ENCODE results near the gene NSD2. TPM values are rescaled to one million over a fixed set of nuclear protein-coding genes. Genes with fewer than 3 reads are reported as not detected.

NSD2 gene
- polyA plus RNA-seq, 1 donor (not counting 4 experiments of a cell fraction or from before 2014, with no cell fraction given) = 22.6 TPM

- no peak for FAIRE-seq
These were observed 72.7 kb downstream of the NSD2 start for GRCh38 chr4:1943928-1944327.

GRCh38 chr4:1945124-1945895, 74.1 kb downstream of the NSD2 start:
- no peak for DNase-seq (ENCODE audit: low read depth, low spot score)
- peaks cover 0 to 34% of the 10 kb centered on the region in 2 experiments for H3K36me3 ChIP-seq (ENCODE audit: control insufficient read depth in 2 of 2, extremely low read depth in 1 of 2, insufficient read depth in 2 of 2, low read length in 2 of 2)

More at GRCh38 chr4:1943928-1944327, 72.7 kb downstream of the NSD2 start:
- Histone ChIP-seq H2AFZ (ENCODE audit: control insufficient read depth, low read length) (no peak overlapping the region), H3K4me3 (ENCODE audit: control insufficient read depth in 2 of 3, extremely low read depth in 1 of 3, insufficient read depth in 2 of 3, low read depth in 1 of 3, low read length in 3 of 3) (no peak overlapping the region), H3K79me2 (ENCODE audit: control insufficient read depth, insufficient read depth, low read length) (peaks cover 2% of the 10 kb centered on the region), H3K9me3 (ENCODE audit: control insufficient read depth, low read depth, low read length) (no peaks in the 10 kb centered on the region), H4K20me1 (ENCODE audit: control insufficient read depth, extremely low read depth, insufficient read depth, low read length) (no peaks in the 10 kb centered on the region), H3K27ac (ENCODE audit: control insufficient read depth, insufficient read depth, low read length) (no peak overlapping the region), H3K4me1 (ENCODE audit: control insufficient read depth, extremely low read depth, insufficient read depth, low read length) (peaks cover 13% of the 10 kb centered on the region), H3K9ac (ENCODE audit: control insufficient read depth, extremely low read depth, insufficient read depth, low read length) (no peak overlapping the region), H3K27me3 (ENCODE audit: control insufficient read depth, extremely low read depth, insufficient read depth, low read length) (no peaks in the 10 kb centered on the region), H3K9me1 (ENCODE audit: control insufficient read depth, extremely low read depth, insufficient read depth, low read length) (no peaks in the 10 kb centered on the region), H3K36me3 (ENCODE audit: control insufficient read depth in 2 of 2, extremely low read depth in 1 of 2, insufficient read depth in 2 of 2, low read length in 2 of 2) (peaks cover 0 to 41% of the 10 kb centered on the region in 2 experiments), H3K4me2 (ENCODE audit: control insufficient read depth, extremely low read depth, insufficient read depth, low read depth, low read length) (no peak overlapping the region)
- dilution Hi-C loops (cut with MboI; ENCODE audit: extremely low pct_ligation_motif_present, low sequenced_read_pairs) = no loop called here
- no peak for DNase-seq (ENCODE audit: low read depth, low spot score)
- TF ChIP-seq EZH2 (IDR thresholded peaks at IDR 0.05; ENCODE audit: low read length) = no peak
- TF ChIP-seq CTCF (optimal IDR thresholded peaks at IDR 0.05 in 1 of 3, IDR thresholded peaks at IDR 0.05 in 1 of 3, conservative IDR thresholded peaks at IDR 0.05 in 1 of 3; ENCODE audit: extremely low read depth in 1 of 3, insufficient read depth in 2 of 3, low read length in 3 of 3) = no peak

More at GRCh38 chr4:1945124-1945895, 74.1 kb downstream of the NSD2 start:
- Histone ChIP-seq H4K20me1 (ENCODE audit: control insufficient read depth, extremely low read depth, insufficient read depth, low read length) (no peaks in the 10 kb centered on the region), H2AFZ (ENCODE audit: control insufficient read depth, low read length) (no peak overlapping the region), H3K9me1 (ENCODE audit: control insufficient read depth, extremely low read depth, insufficient read depth, low read length) (no peaks in the 10 kb centered on the region), H3K27me3 (ENCODE audit: control insufficient read depth, extremely low read depth, insufficient read depth, low read length) (no peaks in the 10 kb centered on the region), H3K9ac (ENCODE audit: control insufficient read depth, extremely low read depth, insufficient read depth, low read length) (no peak overlapping the region), H3K4me3 (ENCODE audit: control insufficient read depth in 2 of 3, extremely low read depth in 1 of 3, insufficient read depth in 2 of 3, low read depth in 1 of 3, low read length in 3 of 3) (no peak overlapping the region), H3K4me1 (ENCODE audit: control insufficient read depth, extremely low read depth, insufficient read depth, low read length) (peaks cover 5% of the 10 kb centered on the region), H3K79me2 (ENCODE audit: control insufficient read depth, insufficient read depth, low read length) (peaks cover 2% of the 10 kb centered on the region), H3K27ac (ENCODE audit: control insufficient read depth, insufficient read depth, low read length) (no peak overlapping the region), H3K9me3 (ENCODE audit: control insufficient read depth, low read depth, low read length) (no peaks in the 10 kb centered on the region), H3K4me2 (ENCODE audit: control insufficient read depth, extremely low read depth, insufficient read depth, low read depth, low read length) (no peak overlapping the region)
- no peak for FAIRE-seq
- no peak for TF ChIP-seq EZH2 (IDR thresholded peaks at IDR 0.05; ENCODE audit: low read length)
- TF ChIP-seq CTCF (optimal IDR thresholded peaks at IDR 0.05 in 1 of 3, IDR thresholded peaks at IDR 0.05 in 1 of 3, conservative IDR thresholded peaks at IDR 0.05 in 1 of 3; ENCODE audit: extremely low read depth in 1 of 3, insufficient read depth in 2 of 3, low read length in 3 of 3) = no peak
- dilution Hi-C loops (cut with MboI; ENCODE audit: extremely low pct_ligation_motif_present, low sequenced_read_pairs) = no loop called here
